ENCODE data around the gene HTR3D. TPM values are rescaled to one million over a fixed set of nuclear protein-coding genes. Genes with fewer than 3 reads are reported as not detected.
"Not testable (repeated sequence)": the region's sequence is repeated elsewhere in the genome, so short reads cannot be mapped to it uniquely, and the experiment has no call there.

Gene HTR3D
- polyA plus RNA-seq (ENCODE audit: insufficient read length in 4 of 4) = not detected

GRCh38 chr3:184031187-184031792 is at the start of gene HTR3D:
HTR3D (plus strand) TSS chr3:184031742; CDS start chr3:184031742, 0 bp downstream.
- DNase-seq (ENCODE audit: low read depth in 4 of 4, low spot score in 2 of 4) = no peak

GRCh38 chr3:183981990-183982644 is 49.4 kb upstream of the HTR3D start:
- DNase-seq (ENCODE audit: low read depth in 4 of 4, low spot score in 2 of 4) = no peak

GRCh38 chr3:183984127-183984740 is 47.3 kb upstream of the HTR3D start:
- DNase-seq (ENCODE audit: low read depth in 4 of 4, low spot score in 2 of 4) = no peak

- DNase-seq (ENCODE audit: low read depth in 4 of 4, low spot score in 2 of 4) = no peak
These were observed 46.5 kb upstream of the HTR3D start for GRCh38 chr3:183984749-183985729.

- no peak for DNase-seq (ENCODE audit: low read depth in 4 of 4, low spot score in 2 of 4)
These were observed 44.4 kb upstream of the HTR3D start for GRCh38 chr3:183987000-183987600.

- no peak for DNase-seq (ENCODE audit: low read depth in 4 of 4, low spot score in 2 of 4)
These were observed 43.2 kb upstream of the HTR3D start for GRCh38 chr3:183988216-183988790.

GRCh38 chr3:183991403-183991802 is 40.1 kb upstream of the HTR3D start:
- DNase-seq (ENCODE audit: low read depth in 4 of 4, low spot score in 2 of 4) = no peak

- no peak for DNase-seq (ENCODE audit: low read depth in 4 of 4, low spot score in 2 of 4)
These were observed 29.8 kb upstream of the HTR3D start for GRCh38 chr3:184001761-184002160.

- no peak for DNase-seq (ENCODE audit: low read depth in 4 of 4, low spot score in 2 of 4)
These were observed 29.1 kb upstream of the HTR3D start for GRCh38 chr3:184002469-184002868.

- DNase-seq (ENCODE audit: low read depth in 4 of 4, low spot score in 2 of 4) = no peak
These were observed 28.2 kb upstream of the HTR3D start for GRCh38 chr3:184003187-184003967.

- DNase-seq (ENCODE audit: low read depth in 4 of 4, low spot score in 2 of 4) = no peak
These were observed 27.1 kb upstream of the HTR3D start for GRCh38 chr3:184004476-184004875.

- DNase-seq (ENCODE audit: low read depth in 4 of 4, low spot score in 2 of 4) = peak in 2 of 4 donors; percentile 48 to 55
These were observed 25.5 kb upstream of the HTR3D start for GRCh38 chr3:184005941-184006507.

GRCh38 chr3:184007143-184007813 is 24.3 kb upstream of the HTR3D start:
- not testable (repeated sequence) for DNase-seq (ENCODE audit: low read depth in 4 of 4, low spot score in 2 of 4)

- no peak for DNase-seq (ENCODE audit: low read depth in 4 of 4, low spot score in 2 of 4)
These were observed 23.4 kb upstream of the HTR3D start for GRCh38 chr3:184008161-184008560.

GRCh38 chr3:184011230-184011876 is 20.2 kb upstream of the HTR3D start:
- no peak for DNase-seq (ENCODE audit: low read depth in 4 of 4, low spot score in 2 of 4)

GRCh38 chr3:184011937-184012889 is 19.3 kb upstream of the HTR3D start:
- no peak for DNase-seq (ENCODE audit: low read depth in 4 of 4, low spot score in 2 of 4)

All from left renal cortex interstitium (tissue), 4 donors.